Fibroblast of peridontal ligament (primary cell): ENCODE data around the gene FAM168A.

ENCODE experiments used
- DNase-seq: peaks from one replicate; pipeline ENCODE4 v3.0.0-alpha.2; 2010; ENCODE audit errors: extremely low read depth

Gene FAM168A

GRCh38 chr11:73426219-73426850, 171.6 kb downstream of the FAM168A start:
- peak; percentile 69 for DNase-seq

GRCh38 chr11:73425108-73425507, 172.8 kb downstream of the FAM168A start:
- no peak for DNase-seq

DNA sequence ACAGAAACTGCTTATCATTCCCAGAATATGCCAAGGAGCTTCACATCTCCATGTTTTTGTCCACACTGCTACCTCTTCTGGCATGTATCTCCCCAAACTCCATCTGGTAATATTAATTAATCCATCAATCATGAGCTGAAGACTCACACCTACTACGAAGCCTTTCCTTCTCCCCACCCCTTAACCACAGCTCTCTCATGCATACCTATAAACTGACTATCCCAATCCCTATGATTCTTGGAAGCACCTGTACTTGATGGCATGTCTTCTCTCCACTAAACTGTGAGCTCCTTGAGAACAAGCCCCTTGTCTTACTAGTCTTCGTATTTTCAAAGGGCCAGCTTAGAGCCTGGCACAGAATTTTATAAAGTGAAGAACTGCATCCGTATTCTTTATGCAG, 174.4 kb downstream of the FAM168A start:
- DNase-seq = no peak

DNA sequence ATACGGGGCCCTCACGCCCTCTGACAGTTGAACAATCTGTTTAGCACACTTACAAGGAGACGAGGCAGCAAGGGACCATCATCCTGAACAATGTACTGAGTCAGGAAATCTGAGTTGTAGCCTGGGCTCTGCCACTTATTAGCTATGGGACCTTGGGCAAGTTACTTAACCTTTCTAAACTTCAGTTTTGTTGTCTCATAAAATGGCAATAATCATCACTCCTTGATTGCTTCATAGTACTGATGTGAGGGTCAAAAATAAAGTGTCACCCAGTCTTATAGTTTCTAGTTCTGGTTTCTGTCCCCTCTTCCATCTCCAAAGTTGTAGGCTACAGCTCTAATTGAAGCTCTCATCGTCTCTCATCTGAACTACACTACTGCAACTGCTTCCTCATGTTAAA, 175.0 kb downstream of the FAM168A start:
- DNase-seq = no peak

- no peak for DNase-seq
Measured at GRCh38 chr11:73420136-73420535, 177.8 kb downstream of the FAM168A start.

DNA sequence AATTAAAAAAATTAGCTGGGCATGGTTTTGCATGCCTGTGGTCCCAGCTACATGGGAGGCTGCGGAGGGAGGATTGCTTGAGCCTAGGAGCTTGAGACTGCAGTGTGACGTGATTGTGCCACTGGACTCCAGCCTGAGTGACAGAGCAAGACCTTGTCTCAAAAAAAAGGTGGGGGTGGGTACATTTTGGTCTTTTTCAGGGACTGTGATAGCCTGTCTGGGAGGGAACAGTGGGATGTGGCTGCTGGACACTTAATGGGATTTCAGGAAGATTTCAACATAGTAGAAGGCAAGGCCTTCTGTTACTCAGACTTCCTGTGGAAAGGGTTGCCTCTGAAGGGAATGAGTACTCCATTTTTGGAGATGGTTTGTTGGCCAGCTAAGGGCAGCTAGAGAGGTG, 181.1 kb downstream of the FAM168A start:
- DNase-seq = no peak

- DNase-seq = peak; percentile 93
Measured at GRCh38 chr11:73415854-73416615, 181.9 kb downstream of the FAM168A start.

DNA sequence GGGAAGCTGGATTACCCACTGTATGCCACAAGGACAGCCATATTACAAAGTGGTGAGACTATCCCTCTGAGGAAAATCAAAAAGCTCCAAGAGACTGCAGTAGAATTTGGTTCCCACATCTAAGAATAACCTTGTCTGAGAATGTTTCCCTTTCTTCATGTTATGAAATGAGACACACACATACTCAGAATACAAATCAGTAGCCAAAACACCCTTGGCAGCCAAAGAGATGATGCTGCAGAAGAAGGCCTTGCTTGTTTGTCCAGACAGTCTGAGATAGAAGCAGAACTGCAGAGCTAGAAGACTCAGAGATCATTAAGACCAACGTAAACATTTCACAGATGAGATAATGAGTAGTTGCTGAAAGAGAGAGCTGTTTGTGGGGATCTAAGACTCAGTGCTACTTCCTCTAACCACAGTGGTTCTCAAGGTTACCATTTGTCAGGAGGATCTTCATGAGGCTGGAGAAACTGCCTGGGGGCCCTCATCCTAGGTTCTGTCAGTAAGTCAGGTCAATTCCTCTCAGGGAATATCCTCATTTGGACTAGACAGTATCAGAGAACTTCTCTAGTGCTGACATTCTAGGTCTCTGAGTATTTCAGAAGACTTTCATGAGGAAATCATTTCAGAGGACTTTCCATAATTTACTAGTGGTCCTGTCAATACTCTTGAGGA, 182.8 kb downstream of the FAM168A start:
- peak; percentile 84 for DNase-seq

DNA sequence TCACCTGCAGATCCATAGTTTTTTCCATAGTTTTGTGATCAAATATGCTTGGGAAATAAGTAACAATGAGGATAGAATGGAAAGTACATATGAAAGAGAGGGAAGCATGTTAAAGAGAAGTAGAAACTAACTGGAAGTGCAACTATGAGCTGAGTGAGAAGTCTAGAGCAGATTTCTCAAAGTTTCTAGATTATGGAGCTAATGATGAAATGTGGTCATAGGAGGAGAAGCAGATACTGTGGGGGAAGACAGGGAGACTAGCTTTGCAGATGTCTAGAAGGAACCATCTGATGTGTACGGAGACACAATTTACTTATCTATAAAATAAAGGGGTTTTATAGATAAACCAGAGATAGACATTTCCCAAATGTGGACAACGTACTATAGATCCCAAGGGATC, 184.7 kb downstream of the FAM168A start:
- DNase-seq = no peak

DNA sequence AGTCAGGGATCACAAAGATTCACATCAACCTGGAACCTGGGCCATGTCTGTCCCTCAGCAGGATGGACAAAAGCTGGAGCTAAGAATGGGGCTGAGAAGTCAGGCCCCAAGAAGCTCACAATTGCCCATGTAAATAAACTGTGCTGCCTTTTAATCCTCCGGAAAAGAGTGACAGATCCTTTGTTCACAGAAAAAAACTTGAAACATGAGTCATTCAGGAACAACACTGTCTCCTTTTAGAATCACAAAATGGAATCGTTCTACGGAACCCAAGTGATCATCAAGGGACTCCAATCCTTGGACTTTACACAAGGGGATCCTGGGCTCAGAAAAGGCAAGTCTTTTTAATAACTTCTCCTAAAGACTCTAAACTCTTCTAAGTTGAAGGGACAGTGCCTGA, 185.6 kb downstream of the FAM168A start:
- peak; percentile 8 for DNase-seq

GRCh38 chr11:73411031-73411430, 186.9 kb downstream of the FAM168A start:
- DNase-seq = no peak

GRCh38 chr11:73410627-73411026, 187.3 kb downstream of the FAM168A start:
- no peak for DNase-seq

GRCh38 chr11:73409431-73409830, 188.5 kb downstream of the FAM168A start:
- no peak for DNase-seq

DNA sequence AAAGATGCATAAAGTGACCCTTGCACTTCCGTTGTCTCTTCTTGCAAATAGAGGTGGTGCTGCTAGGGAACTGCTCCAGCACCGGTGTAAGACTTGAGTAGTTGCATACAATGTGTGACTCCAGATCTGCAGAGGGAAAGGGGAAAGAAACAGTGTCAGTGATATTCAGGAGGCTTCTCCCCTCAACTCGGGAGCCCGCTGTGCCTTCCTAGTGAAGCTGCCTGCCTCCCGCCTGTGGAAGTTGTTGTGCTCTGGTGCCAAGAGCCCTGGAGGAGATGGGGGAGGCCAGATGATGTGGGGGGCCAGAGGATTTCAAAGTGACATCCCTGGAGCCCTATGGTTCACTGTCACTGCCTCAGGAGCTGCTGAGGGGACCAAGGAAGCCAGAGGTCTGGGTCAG, 191.3 kb downstream of the FAM168A start:
- no peak for DNase-seq

- peak; percentile 11 for DNase-seq
Measured at GRCh38 chr11:73406131-73406530, 191.8 kb downstream of the FAM168A start.

DNA sequence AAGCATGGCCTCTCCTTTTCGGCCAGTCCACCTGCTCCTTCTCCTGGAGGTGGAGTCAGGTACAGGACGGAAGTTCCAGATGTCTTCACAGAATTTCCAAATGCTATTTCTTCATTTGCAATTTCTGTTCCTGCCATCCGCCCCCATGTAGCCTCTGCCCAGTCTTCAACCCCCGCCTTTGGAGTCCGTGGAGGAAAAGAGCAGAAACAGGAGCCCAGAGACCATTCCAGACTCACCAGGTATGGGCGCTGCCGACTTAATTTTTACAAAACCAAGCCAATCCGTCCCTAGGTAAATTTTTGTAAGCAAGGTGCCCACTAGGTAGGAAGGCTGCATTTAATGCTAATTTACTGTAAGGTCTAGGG, 192.8 kb downstream of the FAM168A start:
- DNase-seq = no peak

DNA sequence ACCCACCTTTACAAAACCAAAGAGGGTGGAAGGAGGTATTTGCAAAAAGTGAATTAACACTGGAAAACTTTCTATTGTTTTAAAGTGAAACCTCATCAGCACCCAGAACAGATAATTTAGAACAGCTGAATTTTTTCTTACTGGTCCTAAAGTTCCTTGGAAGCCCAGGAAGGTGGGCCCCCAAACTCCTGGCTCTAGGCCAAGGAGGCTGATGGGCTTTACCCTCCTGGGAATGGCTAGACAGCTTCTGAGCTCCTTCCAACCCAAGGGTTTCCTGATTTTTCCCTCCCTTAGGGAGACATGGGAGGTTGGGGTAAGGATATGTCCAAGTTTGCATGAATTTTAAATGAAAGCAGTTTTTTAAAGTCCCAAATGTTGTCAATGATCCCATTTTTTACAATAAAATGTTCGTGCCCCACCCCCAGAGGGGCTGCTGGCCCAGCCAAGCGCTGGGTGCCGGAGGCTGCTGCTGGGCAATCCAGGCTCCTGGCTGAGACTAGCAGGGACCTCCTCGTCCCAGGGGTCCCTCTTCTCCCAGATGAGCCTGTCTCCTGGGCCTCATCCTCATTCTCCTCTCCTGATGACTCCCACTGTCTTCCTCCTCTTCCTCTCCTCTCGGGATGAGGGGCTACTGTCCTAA, 193.3 kb downstream of the FAM168A start:
- no peak for DNase-seq

DNA sequence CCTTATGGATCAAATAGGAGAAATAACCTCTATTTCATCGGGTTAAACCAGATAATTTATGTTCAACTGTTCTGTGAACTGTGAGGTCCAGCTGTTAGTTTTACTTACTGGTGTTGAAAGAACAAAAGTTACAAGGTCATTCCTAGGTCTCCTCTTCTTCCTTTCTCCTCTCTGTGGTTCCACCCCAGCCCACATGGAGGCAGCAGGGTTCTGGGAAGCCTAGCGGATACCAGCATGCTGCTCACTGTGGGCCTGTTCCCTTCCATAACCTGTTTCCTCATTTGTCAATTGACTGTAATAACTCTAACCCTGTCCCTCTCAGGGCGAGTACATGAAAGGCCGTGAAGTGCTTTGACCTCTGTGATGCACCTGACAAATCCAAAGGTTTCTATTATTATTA, 193.9 kb downstream of the FAM168A start:
- peak; percentile 72 for DNase-seq

DNA sequence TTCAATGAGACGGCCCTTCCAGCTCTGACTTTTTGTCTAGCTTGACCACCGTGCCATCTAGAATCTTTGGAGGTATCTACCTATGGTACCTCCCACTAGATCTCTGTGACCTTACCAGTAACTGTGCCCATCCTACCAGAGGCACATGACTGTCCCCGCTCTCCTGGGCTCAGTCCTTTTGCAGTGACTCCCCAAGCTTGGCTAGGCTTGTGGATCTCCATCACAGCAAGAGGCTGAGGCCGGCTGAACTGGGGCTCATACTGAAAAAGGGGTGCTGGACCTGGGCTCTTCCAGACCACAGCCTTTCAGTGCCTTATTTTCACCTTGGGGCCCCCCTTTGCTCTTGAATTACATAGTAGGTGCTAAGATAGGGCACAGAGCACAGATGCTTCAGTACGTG, 194.4 kb downstream of the FAM168A start:
- no peak for DNase-seq

DNA sequence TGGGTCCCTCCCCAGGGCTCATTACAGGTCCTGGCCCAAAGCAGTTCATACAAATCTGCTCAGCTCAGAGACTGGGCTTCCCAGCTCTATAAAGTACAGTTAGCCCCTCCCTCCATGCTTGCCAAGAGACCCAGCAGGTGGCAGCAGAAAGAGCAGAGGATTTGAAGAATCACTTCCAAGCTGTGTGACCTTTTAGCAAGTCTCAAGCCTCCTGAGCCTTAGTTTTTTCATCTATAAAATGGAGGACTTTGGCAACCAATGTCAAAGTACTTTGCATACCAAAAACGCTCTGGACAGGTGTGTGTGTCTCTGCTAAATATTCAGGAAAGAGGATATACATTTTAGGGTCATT, 195.1 kb downstream of the FAM168A start:
- DNase-seq = peak; percentile 28

DNA sequence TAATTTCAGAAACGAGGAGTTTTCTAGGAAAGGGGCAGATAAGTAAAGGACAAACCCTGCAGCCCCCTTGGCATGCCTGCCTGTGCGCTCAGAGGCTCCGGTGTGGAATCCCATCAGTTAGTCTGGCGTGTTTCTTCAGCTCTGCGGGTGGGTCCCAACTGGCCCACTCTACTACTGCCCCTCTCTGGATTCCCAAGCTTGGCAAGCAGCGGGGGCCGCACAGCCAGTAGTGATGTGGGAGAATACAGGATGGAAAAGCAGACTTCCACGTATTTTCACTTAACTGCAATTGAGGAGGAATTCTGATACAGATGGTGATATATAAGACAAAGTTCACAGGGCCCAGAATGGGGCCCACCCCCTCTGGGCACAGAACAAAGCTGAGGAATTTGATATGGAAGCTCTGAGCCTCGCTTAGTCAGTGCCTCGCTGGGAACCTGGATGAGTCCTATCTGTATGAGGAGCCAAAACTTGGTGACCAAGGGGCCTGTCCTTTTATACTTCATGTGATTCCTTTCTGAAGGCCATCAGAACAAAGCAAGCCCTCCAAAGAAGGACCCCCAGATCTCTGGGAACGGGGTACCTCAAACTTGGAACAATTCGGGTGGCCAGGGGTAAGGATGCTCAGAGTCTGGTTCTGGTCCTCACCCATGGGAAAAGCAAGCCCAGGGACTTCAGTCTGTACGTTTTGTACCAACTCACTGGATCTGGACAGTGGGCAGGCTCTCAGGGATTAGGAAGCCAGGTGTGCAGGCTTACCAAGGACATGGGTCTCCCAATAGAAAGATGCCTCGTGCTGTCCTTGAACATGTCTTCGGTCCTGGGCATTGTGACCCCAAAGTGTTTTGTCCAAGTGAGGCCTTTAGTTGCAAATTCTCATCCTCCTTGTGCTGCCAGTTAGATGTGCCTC, 195.7 kb downstream of the FAM168A start:
- peak; percentile 29 for DNase-seq
